Bronchial epithelial cell (primary cell): ENCODE data around the gene ALDH3B1. TPM values are rescaled to one million over a fixed set of nuclear protein-coding genes. Genes with fewer than 3 reads are reported as not detected.

Experiments used
- DNase-seq: peaks from one replicate; pipeline ENCODE4 v3.0.0-alpha.2; 2010; ENCODE audit warnings: low read depth
- FAIRE-seq: peaks from 2 replicates; lab custom pipeline; 2011; peaks lifted over from hg19 to GRCh38; lab: Jason Lieb, UNC
- H3K27me3 ChIP-seq: 2 replicates; pipeline ENCODE4 v1.5.1; 2011; ENCODE audit warnings: low read length; ENCODE audit not compliant: control insufficient read depth, insufficient read depth
- H3K36me3 ChIP-seq: 2 replicates; pipeline ENCODE4 v1.5.1; 2011; ENCODE audit warnings: low read length; ENCODE audit not compliant: control insufficient read depth, insufficient read depth
- H3K4me3 ChIP-seq: 2 replicates; pipeline ENCODE4 v1.5.1; 2011; ENCODE audit warnings: mild to moderate bottlenecking, low read depth, low read length, control low read depth
- CTCF ChIP-seq: IDR thresholded peaks from 2 replicates; pipeline ENCODE4 v1.5.1; 2011; ENCODE audit warnings: mild to moderate bottlenecking, moderate library complexity, low read length, control low read depth, inconsistent platforms; ENCODE audit not compliant: insufficient read depth, severe bottlenecking
- total RNA-seq: library from RNA; depleted of rRNA; stranded (reverse); fragments of >200 nt; gene quantifications from 2 replicates; pipeline ENCODE4 v1.2.1, GENCODE V29; 2014

ALDH3B1 gene
- total RNA-seq, 1 donor from 2014 or later = 6.1 TPM

- DNase-seq = no peak
- H3K36me3 ChIP-seq = no peaks in the 10 kb centered on the region
- H3K4me3 ChIP-seq = no peak overlapping the region
- no peak for TF ChIP-seq CTCF
- no peak for FAIRE-seq
- H3K27me3 ChIP-seq = no peaks in the 10 kb centered on the region
Observed at GRCh38 chr11:68014947-68015447, 4.9 kb downstream of the ALDH3B1 start.

- no peak for TF ChIP-seq CTCF
Observed at GRCh38 chr11:68015467-68015866, 5.3 kb downstream of the ALDH3B1 start.

GRCh38 chr11:68016161-68016903 lies 6.2 kb downstream of the ALDH3B1 start:
- DNase-seq (no peak), FAIRE-seq (no peak)
- Histone ChIP-seq H3K4me3 (no peak overlapping the region), H3K36me3 (no peaks in the 10 kb centered on the region), H3K27me3 (no peaks in the 10 kb centered on the region)
- no peak for TF ChIP-seq CTCF

More at GRCh38 chr11:68015467-68015866, 5.3 kb downstream of the ALDH3B1 start:
- DNase-seq = no peak
- Histone ChIP-seq H3K27me3 (no peaks in the 10 kb centered on the region), H3K36me3 (no peaks in the 10 kb centered on the region), H3K4me3 (no peak overlapping the region)
- FAIRE-seq = no peak

- Histone ChIP-seq H3K27me3 (no peaks in the 10 kb centered on the region), H3K4me3 (no peak overlapping the region), H3K36me3 (no peaks in the 10 kb centered on the region)
- DNase-seq (no peak), FAIRE-seq (no peak)
- TF ChIP-seq CTCF = no peak
Observed at GRCh38 chr11:68016904-68017817, 7.0 kb downstream of the ALDH3B1 start.

- Histone ChIP-seq H3K27me3 (no peaks in the 10 kb centered on the region), H3K4me3 (no peak overlapping the region), H3K36me3 (no peaks in the 10 kb centered on the region)
- no peak for DNase-seq
- TF ChIP-seq CTCF = no peak
- no peak for FAIRE-seq
Observed at GRCh38 chr11:68017980-68018729, 8.0 kb downstream of the ALDH3B1 start.
